ENCODE measurements around the gene MRPL58. TPM values are rescaled to one million over a fixed set of nuclear protein-coding genes. Genes with fewer than 3 reads are reported as not detected.

Gene MRPL58
- polyA plus RNA-seq, 1 donor (not counting 4 experiments of a cell fraction or from before 2014, with no cell fraction given) = 61.1 TPM

DNA sequence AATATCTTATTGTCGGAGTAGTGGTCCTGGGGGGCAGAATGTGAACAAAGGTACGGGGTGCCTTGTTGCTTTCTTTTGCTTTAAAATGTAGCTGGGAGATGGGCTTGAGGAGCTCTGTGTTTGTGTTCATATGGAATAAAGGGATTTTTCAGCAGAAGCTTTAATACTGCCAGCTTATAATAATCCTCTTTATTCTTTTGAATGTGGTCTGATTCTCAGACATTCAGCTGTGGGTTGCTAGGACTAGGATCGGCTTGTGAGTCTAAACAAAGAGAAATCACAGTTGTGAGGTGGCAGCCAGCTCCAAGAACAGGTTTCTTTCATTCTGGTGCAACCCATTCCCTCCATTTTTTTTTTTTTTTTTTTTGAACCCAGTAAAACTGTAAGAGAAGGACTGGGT lies 7.2 kb downstream of the MRPL58 start:
- no peaks in the 10 kb centered on the region for H3K9me1 ChIP-seq (ENCODE audit: control insufficient read depth, extremely low read depth, insufficient read depth, low read length)
- H3K9ac ChIP-seq (ENCODE audit: control insufficient read depth, extremely low read depth, insufficient read depth, low read length) = no peak overlapping the region
- no peak overlapping the region for H3K4me2 ChIP-seq (ENCODE audit: control insufficient read depth, extremely low read depth, insufficient read depth, low read depth, low read length)
- peaks cover 21 to 24% of the 10 kb centered on the region in 2 experiments for H3K36me3 ChIP-seq (ENCODE audit: control insufficient read depth in 2 of 2, extremely low read depth in 1 of 2, insufficient read depth in 2 of 2, low read length in 2 of 2)
- no peaks in the 10 kb centered on the region for H3K4me1 ChIP-seq (ENCODE audit: control insufficient read depth, extremely low read depth, insufficient read depth, low read length)
- TF ChIP-seq CTCF (optimal IDR thresholded peaks at IDR 0.05 in 1 of 3, IDR thresholded peaks at IDR 0.05 in 1 of 3, conservative IDR thresholded peaks at IDR 0.05 in 1 of 3; ENCODE audit: extremely low read depth in 1 of 3, insufficient read depth in 2 of 3, low read length in 3 of 3) (no peak), EZH2 (IDR thresholded peaks at IDR 0.05; ENCODE audit: low read length) (no peak)
- H3K79me2 ChIP-seq (ENCODE audit: control insufficient read depth, insufficient read depth, low read length) = peaks cover 12% of the 10 kb centered on the region
- no peaks in the 10 kb centered on the region for H4K20me1 ChIP-seq (ENCODE audit: control insufficient read depth, extremely low read depth, insufficient read depth, low read length)
- H3K9me3 ChIP-seq (ENCODE audit: control insufficient read depth, low read depth, low read length) = no peaks in the 10 kb centered on the region
- DNase-seq (ENCODE audit: low read depth, low spot score) (no peak), FAIRE-seq (no peak)
- H2AFZ ChIP-seq (ENCODE audit: control insufficient read depth, low read length) = no peak overlapping the region
- H3K4me3 ChIP-seq (ENCODE audit: control insufficient read depth in 2 of 3, extremely low read depth in 1 of 3, insufficient read depth in 2 of 3, low read depth in 1 of 3, low read length in 3 of 3) = no peak overlapping the region
- no peaks in the 10 kb centered on the region for H3K27me3 ChIP-seq (ENCODE audit: control insufficient read depth, extremely low read depth, insufficient read depth, low read length)
- H3K27ac ChIP-seq (ENCODE audit: control insufficient read depth, insufficient read depth, low read length) = no peak overlapping the region
- dilution Hi-C loops (cut with MboI; ENCODE audit: extremely low pct_ligation_motif_present, low sequenced_read_pairs) = no loop called here

- Histone ChIP-seq H3K9me3 (ENCODE audit: control insufficient read depth, low read depth, low read length) (no peaks in the 10 kb centered on the region), H3K36me3 (ENCODE audit: control insufficient read depth in 2 of 2, extremely low read depth in 1 of 2, insufficient read depth in 2 of 2, low read length in 2 of 2) (peaks cover 21 to 27% of the 10 kb centered on the region in 2 experiments), H4K20me1 (ENCODE audit: control insufficient read depth, extremely low read depth, insufficient read depth, low read length) (no peaks in the 10 kb centered on the region), H3K9ac (ENCODE audit: control insufficient read depth, extremely low read depth, insufficient read depth, low read length) (no peak overlapping the region), H3K79me2 (ENCODE audit: control insufficient read depth, insufficient read depth, low read length) (peaks cover 6% of the 10 kb centered on the region), H3K4me1 (ENCODE audit: control insufficient read depth, extremely low read depth, insufficient read depth, low read length) (no peaks in the 10 kb centered on the region), H3K4me2 (ENCODE audit: control insufficient read depth, extremely low read depth, insufficient read depth, low read depth, low read length) (no peak overlapping the region), H3K27me3 (ENCODE audit: control insufficient read depth, extremely low read depth, insufficient read depth, low read length) (no peaks in the 10 kb centered on the region), H3K9me1 (ENCODE audit: control insufficient read depth, extremely low read depth, insufficient read depth, low read length) (no peaks in the 10 kb centered on the region), H3K4me3 (ENCODE audit: control insufficient read depth in 2 of 3, extremely low read depth in 1 of 3, insufficient read depth in 2 of 3, low read depth in 1 of 3, low read length in 3 of 3) (no peak overlapping the region), H3K27ac (ENCODE audit: control insufficient read depth, insufficient read depth, low read length) (no peak overlapping the region), H2AFZ (ENCODE audit: control insufficient read depth, low read length) (no peak overlapping the region)
- DNase-seq (ENCODE audit: low read depth, low spot score) (no peak), FAIRE-seq (no peak)
- dilution Hi-C loops (cut with MboI; ENCODE audit: extremely low pct_ligation_motif_present, low sequenced_read_pairs) = no loop called here
- no peak for TF ChIP-seq CTCF (optimal IDR thresholded peaks at IDR 0.05 in 1 of 3, IDR thresholded peaks at IDR 0.05 in 1 of 3, conservative IDR thresholded peaks at IDR 0.05 in 1 of 3; ENCODE audit: extremely low read depth in 1 of 3, insufficient read depth in 2 of 3, low read length in 3 of 3)
- no peak for TF ChIP-seq EZH2 (IDR thresholded peaks at IDR 0.05; ENCODE audit: low read length)
These were observed 8.1 kb downstream of the MRPL58 start for GRCh38 chr17:75020331-75021110.

Measured in keratinocyte (primary cell).